IPS DF 6.9 (cell line): Measurements from ENCODE around the gene CD4.

ENCODE experiments used
- DNase-seq: peaks from one replicate; pipeline ENCODE4 v3.0.0-alpha.2; 2013; ENCODE audit warnings: low read depth, low spot score
- H3K27ac ChIP-seq: one replicate; pipeline ENCODE4 v1.5.1; 2013; ENCODE audit warnings: low read length, control low read depth
- H3K27me3 ChIP-seq: 2 replicates; pipeline ENCODE4 v1.6.1; 2013; ENCODE audit warnings: mild to moderate bottlenecking, low read length; ENCODE audit not compliant: control insufficient read depth, insufficient read depth
- H3K36me3 ChIP-seq: 2 replicates; pipeline ENCODE4 v1.6.1; 2013; ENCODE audit warnings: low read length; ENCODE audit not compliant: control insufficient read depth, insufficient read depth
- H3K4me1 ChIP-seq: 2 replicates; pipeline ENCODE4 v1.6.1; 2013; ENCODE audit warnings: low read length; ENCODE audit not compliant: control insufficient read depth, insufficient read depth
- H3K4me3 ChIP-seq: 2 replicates; pipeline ENCODE4 v1.5.1; 2013; ENCODE audit warnings: mild to moderate bottlenecking, low read length
- H3K9me3 ChIP-seq: 2 replicates; pipeline ENCODE4 v1.6.1; 2013; ENCODE audit warnings: low read length, inconsistent platforms; ENCODE audit not compliant: control insufficient read depth, insufficient read depth
- WGBS: extraction: QIAGEN DNeasy Blood & Tissue Kit; methylation state at CpG from one replicate; pipeline ENCODE4 v1.1.7; 2013; ENCODE audit warnings: mixed read lengths, missing lambda C conversion rate; ENCODE audit not compliant: insufficient read length, insufficient coverage; 5-methylcytosine and 5-hydroxymethylcytosine counted together

Gene CD4

GRCh38 chr12:6752167-6752920, 37.0 kb upstream of the CD4 start:
- WGBS = no CpG with 5 or more reads among the region's 24 CpGs

GRCh38 chr12:6752921-6753771, 36.2 kb upstream of the CD4 start, which contains the start of gene MLF2:
TSS of gene MLF2 (minus strand) at chr12:6753141. CDS start at chr12:6752334, 807 bp downstream.
- no CpG with 5 or more reads among the region's 62 CpGs for WGBS
- Histone ChIP-seq H3K4me3 (peak within 1 kb of the TSS; percentile 91), H3K4me1 (0 out of 2 replicates have a peak, but pooled peaks cover 3% of the 10 kb centered on the region)

More at GRCh38 chr12:6752167-6752920, 37.0 kb upstream of the CD4 start:
- Histone ChIP-seq H3K9me3 (no peaks in the 10 kb centered on the region; the same call in 1 of the 2 replicates), H3K36me3 (peaks cover 32% of the 10 kb centered on the region), H3K4me3 (peak overlapping the region; percentile 91), H3K27ac (no peak overlapping the region), H3K27me3 (no peaks in the 10 kb centered on the region), H3K4me1 (0 out of 2 replicates have a peak, but pooled peaks cover 3% of the 10 kb centered on the region)
- no peak for DNase-seq

GRCh38 chr12:6753772-6754356, 35.5 kb upstream of the CD4 start:
- peaks cover 3% of the 10 kb centered on the region; the same call in 1 of the 2 replicates for H3K4me1 ChIP-seq
- H3K4me3 ChIP-seq = no peak overlapping the region; the same call in 1 of the 2 replicates
- no peaks in the 10 kb centered on the region for H3K9me3 ChIP-seq
- no peak for DNase-seq
- no peaks in the 10 kb centered on the region for H3K27me3 ChIP-seq
- H3K36me3 ChIP-seq = peaks cover 19% of the 10 kb centered on the region
- no CpG with 5 or more reads among the region's 7 CpGs for WGBS
- H3K27ac ChIP-seq = no peak overlapping the region

More at GRCh38 chr12:6752921-6753771, 36.2 kb upstream of the CD4 start, which contains the start of gene MLF2:
- Histone ChIP-seq H3K27me3 (no peaks in the 10 kb centered on the region), H3K9me3 (no peaks in the 10 kb centered on the region), H3K27ac (no peak within 1 kb of the TSS), H3K36me3 (peaks cover 25% of the 10 kb centered on the region)
- DNase-seq = no peak

- Histone ChIP-seq H3K27ac (no peak overlapping the region), H3K4me3 (no peak overlapping the region), H3K4me1 (peaks cover 3% of the 10 kb centered on the region; the same call in 1 of the 2 replicates), H3K36me3 (peaks cover 14% of the 10 kb centered on the region), H3K27me3 (no peaks in the 10 kb centered on the region), H3K9me3 (no peaks in the 10 kb centered on the region)
- DNase-seq = no peak
- WGBS = no CpG with 5 or more reads among the region's 2 CpGs
Observed at GRCh38 chr12:6754411-6754810, 34.9 kb upstream of the CD4 start.

- H3K27me3 ChIP-seq = no peaks in the 10 kb centered on the region
- no CpG with 5 or more reads among the region's 8 CpGs for WGBS
- DNase-seq = no peak
- H3K9me3 ChIP-seq = no peaks in the 10 kb centered on the region
- no peak overlapping the region for H3K4me3 ChIP-seq
- peaks cover 2% of the 10 kb centered on the region; the same call in 1 of the 2 replicates for H3K4me1 ChIP-seq
- no peak overlapping the region for H3K27ac ChIP-seq
- H3K36me3 ChIP-seq = no peaks in the 10 kb centered on the region
Observed at GRCh38 chr12:6757028-6757690, 32.2 kb upstream of the CD4 start.

- WGBS = no CpG with 5 or more reads among the region's 9 CpGs
- Histone ChIP-seq H3K9me3 (no peaks in the 10 kb centered on the region), H3K36me3 (no peaks in the 10 kb centered on the region), H3K4me3 (no peak overlapping the region), H3K27ac (no peak overlapping the region), H3K27me3 (no peaks in the 10 kb centered on the region), H3K4me1 (peaks cover 4% of the 10 kb centered on the region; the same call in 1 of the 2 replicates)
- DNase-seq = no peak
Observed at GRCh38 chr12:6758506-6759095, 30.7 kb upstream of the CD4 start.

- H3K27me3 ChIP-seq = no peaks in the 10 kb centered on the region
- DNase-seq = no peak
- no peaks in the 10 kb centered on the region for H3K36me3 ChIP-seq
- no peak overlapping the region for H3K27ac ChIP-seq
- H3K4me1 ChIP-seq = peaks cover 3% of the 10 kb centered on the region; the same call in 1 of the 2 replicates
- no peaks in the 10 kb centered on the region for H3K9me3 ChIP-seq
- no CpG with 5 or more reads among the region's 5 CpGs for WGBS
- H3K4me3 ChIP-seq = no peak overlapping the region
Observed at GRCh38 chr12:6759741-6760140, 29.6 kb upstream of the CD4 start.

- Histone ChIP-seq H3K27me3 (no peaks in the 10 kb centered on the region), H3K4me3 (no peak overlapping the region), H3K27ac (no peak overlapping the region), H3K4me1 (peaks cover 5% of the 10 kb centered on the region), H3K36me3 (no peaks in the 10 kb centered on the region), H3K9me3 (no peaks in the 10 kb centered on the region)
- WGBS = no CpG with 5 or more reads among the region's 4 CpGs
- DNase-seq = no peak
Observed at GRCh38 chr12:6763380-6763779, 25.9 kb upstream of the CD4 start.

- Histone ChIP-seq H3K36me3 (no peaks in the 10 kb centered on the region), H3K27ac (no peak overlapping the region), H3K4me3 (no peak overlapping the region; the same call in 1 of the 2 replicates), H3K27me3 (no peaks in the 10 kb centered on the region), H3K9me3 (no peaks in the 10 kb centered on the region), H3K4me1 (peaks cover 8% of the 10 kb centered on the region)
- no CpG with 5 or more reads among the region's 16 CpGs for WGBS
- peak; percentile 99 for DNase-seq
Observed at GRCh38 chr12:6764011-6764828, 25.1 kb upstream of the CD4 start.
